Tracheal epithelial cell (primary cell): ENCODE measurements around the gene HOXB6. TPM values are rescaled to one million over a fixed set of nuclear protein-coding genes. Genes with fewer than 3 reads are reported as not detected.

ENCODE experiments used
- total RNA-seq: library from RNA; depleted of rRNA; stranded (reverse); fragments of >200 nt; gene quantifications from 2 replicates; pipeline ENCODE4 v1.2.1, GENCODE V29; 2014

Gene HOXB6
- total RNA-seq = 0.21 and 3.4 TPM in 2 replicates

GRCh38 chr17:48604770-48605329, at the start of gene HOXB6:
HOXB6 (minus strand) TSS chr17:48604986; CDS start chr17:48598150, 6,836 bp downstream.

GRCh38 chr17:48626245-48627117, 21.7 kb upstream of the HOXB6 start, which contains the start of gene HOXB9:
HOXB9 (minus strand) TSS chr17:48626358; CDS start chr17:48626269, 89 bp downstream.

GRCh38 chr17:48615047-48615962, 10.5 kb upstream of the HOXB6 start, which contains the start of gene HOXB8:
HOXB8 (minus strand) TSS chr17:48615292; CDS start chr17:48614704, 588 bp downstream.

GRCh38 chr17:48610282-48611211, 5.8 kb upstream of the HOXB6 start, which contains the start of gene HOXB7:
HOXB7 (minus strand) TSS chr17:48611017; CDS start chr17:48610918, 99 bp downstream.

GRCh38 chr17:48593126-48593829, 11.5 kb downstream of the HOXB6 start, which contains the start of gene HOXB5:
HOXB5 (minus strand) TSS chr17:48593779; CDS start chr17:48593682, 97 bp downstream.

GRCh38 chr17:48589831-48590606, 14.8 kb downstream of the HOXB6 start, which contains the start of gene HOXB3:
HOXB3 (minus strand) TSS chr17:48590241; CDS start chr17:48552474, 37,767 bp downstream.

GRCh38 chr17:48577946-48578615, 26.7 kb downstream of the HOXB6 start, which contains the start of gene HOXB4:
HOXB4 (minus strand) TSS chr17:48578350; CDS start chr17:48578319, 31 bp downstream.

Other genes starting within 250 kb of the HOXB6 start
- gene SKAP1, start 174.8 kb downstream of the HOXB6 start, total RNA-seq = 2.2 TPM in 1 of 2 replicates, not detected in the other
- not detected in 2 replicates for gene HOXB1, start 74.0 kb downstream of the HOXB6 start, total RNA-seq
- 1.5 and 2.9 TPM in 2 replicates for gene HOXB2, start 59.9 kb downstream of the HOXB6 start, total RNA-seq
- gene HOXB4, start 26.6 kb downstream of the HOXB6 start, total RNA-seq = 0.21 and 0.48 TPM in 2 replicates
- 0.43 and 2.7 TPM in 2 replicates for gene HOXB3, start 14.7 kb downstream of the HOXB6 start, total RNA-seq
- not detected in 2 replicates for gene HOXB5, start 11.2 kb downstream of the HOXB6 start, total RNA-seq
- 0.21 and 1.4 TPM in 2 replicates for gene HOXB7, start 6.0 kb upstream of the HOXB6 start, total RNA-seq
- 1.2 TPM in 1 of 2 replicates, not detected in the other for gene HOXB8, start 10.3 kb upstream of the HOXB6 start, total RNA-seq
- 2.9 TPM in 1 of 2 replicates, not detected in the other for gene HOXB9, start 21.4 kb upstream of the HOXB6 start, total RNA-seq
- gene PRAC1, start 117.5 kb upstream of the HOXB6 start, total RNA-seq = not detected in 2 replicates
- gene PRAC2, start 118.2 kb upstream of the HOXB6 start, total RNA-seq = not detected in 2 replicates
- 0.24 TPM in 1 of 2 replicates, not detected in the other for gene HOXB13, start 123.8 kb upstream of the HOXB6 start, total RNA-seq
- under 0.01 TPM in 1 of 2 replicates, not detected in the other for gene TTLL6, start 212.2 kb upstream of the HOXB6 start, total RNA-seq
- gene CALCOCO2, start 226.0 kb upstream of the HOXB6 start, total RNA-seq = 27.1 and 29.4 TPM in 2 replicates